ENCODE data around the gene MMP7.

MMP7 gene

GRCh38 chr11:102530558-102530957 is at the start of gene MMP7:
Gene MMP7, minus strand, starts transcription at chr11:102530747. Its CDS starts 47 bp downstream, at chr11:102530700.
- DNase-seq (ENCODE audit: low read depth in 1 of 2, low spot score in 1 of 2) = peak in 1 of 2 experiments; percentile 35
- TF ChIP-seq JUND (IDR thresholded peaks at IDR 0.05; ENCODE audit: low read depth) = no peak
- in situ Hi-C loops (cut with HindIII; ENCODE audit: low pct_unique_long_range_greater_than_20kb, low sequenced_read_pairs) = no loop called here

- DNase-seq (ENCODE audit: low read depth in 1 of 2, low spot score in 1 of 2) = no peak
- in situ Hi-C loops (cut with HindIII; ENCODE audit: low pct_unique_long_range_greater_than_20kb, low sequenced_read_pairs) = no loop called here
- TF ChIP-seq JUND (IDR thresholded peaks at IDR 0.05; ENCODE audit: low read depth) = no peak
Measured at GRCh38 chr11:102577723-102578122, 47.2 kb upstream of the MMP7 start.

- no peak for DNase-seq (ENCODE audit: low read depth in 1 of 2, low spot score in 1 of 2)
- no peak for TF ChIP-seq JUND (IDR thresholded peaks at IDR 0.05; ENCODE audit: low read depth)
- in situ Hi-C loops (cut with HindIII; ENCODE audit: low pct_unique_long_range_greater_than_20kb, low sequenced_read_pairs) = no loop called here
Measured at GRCh38 chr11:102577182-102577581, 46.6 kb upstream of the MMP7 start.

- no peak; the same call in 1 of the 2 replicates for TF ChIP-seq JUND (IDR thresholded peaks at IDR 0.05; ENCODE audit: low read depth)
- in situ Hi-C loops (cut with HindIII; ENCODE audit: low pct_unique_long_range_greater_than_20kb, low sequenced_read_pairs) = no loop called here
- DNase-seq (ENCODE audit: low read depth in 1 of 2, low spot score in 1 of 2) = peak in 1 of 2 experiments; percentile 68
Measured at GRCh38 chr11:102576350-102576749, 45.8 kb upstream of the MMP7 start.

- in situ Hi-C loops (cut with HindIII; ENCODE audit: low pct_unique_long_range_greater_than_20kb, low sequenced_read_pairs) = no loop called here
- no peak for DNase-seq (ENCODE audit: low read depth in 1 of 2, low spot score in 1 of 2)
- TF ChIP-seq JUND (IDR thresholded peaks at IDR 0.05; ENCODE audit: low read depth) = no peak
Measured at GRCh38 chr11:102575012-102575411, 44.5 kb upstream of the MMP7 start.

GRCh38 chr11:102573851-102574250 is 43.3 kb upstream of the MMP7 start:
- peak in 1 of 2 experiments; percentile 60 for DNase-seq (ENCODE audit: low read depth in 1 of 2, low spot score in 1 of 2)
- in situ Hi-C loops (cut with HindIII; ENCODE audit: low pct_unique_long_range_greater_than_20kb, low sequenced_read_pairs) = no loop called here
- TF ChIP-seq JUND (IDR thresholded peaks at IDR 0.05; ENCODE audit: low read depth) = peak; percentile 31; the same call in 1 of the 2 replicates

GRCh38 chr11:102572554-102573220 is 42.1 kb upstream of the MMP7 start:
- in situ Hi-C loops (cut with HindIII; ENCODE audit: low pct_unique_long_range_greater_than_20kb, low sequenced_read_pairs) = no loop called here
- DNase-seq (ENCODE audit: low read depth in 1 of 2, low spot score in 1 of 2) = no peak
- no peak for TF ChIP-seq JUND (IDR thresholded peaks at IDR 0.05; ENCODE audit: low read depth)

- no peak for TF ChIP-seq JUND (IDR thresholded peaks at IDR 0.05; ENCODE audit: low read depth)
- DNase-seq (ENCODE audit: low read depth in 1 of 2, low spot score in 1 of 2) = no peak
- in situ Hi-C loops (cut with HindIII; ENCODE audit: low pct_unique_long_range_greater_than_20kb, low sequenced_read_pairs) = no loop called here
Measured at GRCh38 chr11:102568851-102569250, 38.3 kb upstream of the MMP7 start.

- in situ Hi-C loops (cut with HindIII; ENCODE audit: low pct_unique_long_range_greater_than_20kb, low sequenced_read_pairs) = no loop called here
- DNase-seq (ENCODE audit: low read depth in 1 of 2, low spot score in 1 of 2) = no peak
- no peak for TF ChIP-seq JUND (IDR thresholded peaks at IDR 0.05; ENCODE audit: low read depth)
Measured at GRCh38 chr11:102566112-102566511, 35.6 kb upstream of the MMP7 start.

- no peak for TF ChIP-seq JUND (IDR thresholded peaks at IDR 0.05; ENCODE audit: low read depth)
- in situ Hi-C loops (cut with HindIII; ENCODE audit: low pct_unique_long_range_greater_than_20kb, low sequenced_read_pairs) = no loop called here
- no peak for DNase-seq (ENCODE audit: low read depth in 1 of 2, low spot score in 1 of 2)
Measured at GRCh38 chr11:102564110-102564509, 33.6 kb upstream of the MMP7 start.

GRCh38 chr11:102561636-102562035 is 31.1 kb upstream of the MMP7 start:
- no peak for TF ChIP-seq JUND (IDR thresholded peaks at IDR 0.05; ENCODE audit: low read depth)
- in situ Hi-C loops (cut with HindIII; ENCODE audit: low pct_unique_long_range_greater_than_20kb, low sequenced_read_pairs) = no loop called here
- DNase-seq (ENCODE audit: low read depth in 1 of 2, low spot score in 1 of 2) = no peak

GRCh38 chr11:102560555-102561011 is 30.0 kb upstream of the MMP7 start:
- in situ Hi-C loops (cut with HindIII; ENCODE audit: low pct_unique_long_range_greater_than_20kb, low sequenced_read_pairs) = no loop called here
- peak in 1 of 2 experiments; percentile 33 for DNase-seq (ENCODE audit: low read depth in 1 of 2, low spot score in 1 of 2)
- TF ChIP-seq JUND (IDR thresholded peaks at IDR 0.05; ENCODE audit: low read depth) = no peak

- DNase-seq (ENCODE audit: low read depth in 1 of 2, low spot score in 1 of 2) = no peak
- in situ Hi-C loops (cut with HindIII; ENCODE audit: low pct_unique_long_range_greater_than_20kb, low sequenced_read_pairs) = no loop called here
- TF ChIP-seq JUND (IDR thresholded peaks at IDR 0.05; ENCODE audit: low read depth) = no peak
Measured at GRCh38 chr11:102559839-102560238, 29.3 kb upstream of the MMP7 start.

GRCh38 chr11:102555091-102555490 is 24.5 kb upstream of the MMP7 start:
- in situ Hi-C loops (cut with HindIII; ENCODE audit: low pct_unique_long_range_greater_than_20kb, low sequenced_read_pairs) = no loop called here
- no peak for TF ChIP-seq JUND (IDR thresholded peaks at IDR 0.05; ENCODE audit: low read depth)
- DNase-seq (ENCODE audit: low read depth in 1 of 2, low spot score in 1 of 2) = no peak

Data from T47D (cell line).